GM19240 (cell line): ENCODE results near the gene SMOC2.

Experiments
- DNase-seq: peaks from one replicate; pipeline ENCODE4 v3.0.0; 2011; ENCODE audit warnings: low spot score; ENCODE audit not compliant: insufficient read length

The SMOC2 gene

GRCh38 chr6:168415098-168415992, 25.6 kb upstream of the SMOC2 start:
- no peak for DNase-seq

- no peak for DNase-seq
Observed at GRCh38 chr6:168415993-168416530, 24.9 kb upstream of the SMOC2 start.

GRCh38 chr6:168416531-168416930, 24.5 kb upstream of the SMOC2 start:
- no peak for DNase-seq

- no peak for DNase-seq
Observed at GRCh38 chr6:168417191-168417590, 23.8 kb upstream of the SMOC2 start.

- DNase-seq: no peak
Observed at GRCh38 chr6:168417679-168418557, 23.1 kb upstream of the SMOC2 start.

- DNase-seq: no peak
Observed at GRCh38 chr6:168418711-168419121, 22.3 kb upstream of the SMOC2 start.

- DNase-seq: no peak
Observed at GRCh38 chr6:168419569-168419968, 21.4 kb upstream of the SMOC2 start.

- DNase-seq: no peak
Observed at GRCh38 chr6:168420084-168420483, 20.9 kb upstream of the SMOC2 start.

GRCh38 chr6:168420706-168421105, 20.3 kb upstream of the SMOC2 start:
- DNase-seq: no peak

GRCh38 chr6:168427184-168427583, 13.8 kb upstream of the SMOC2 start:
- DNase-seq: no peak

- no peak for DNase-seq
Observed at GRCh38 chr6:168428052-168428826, 12.7 kb upstream of the SMOC2 start.

GRCh38 chr6:168428863-168429262, 12.1 kb upstream of the SMOC2 start:
- no peak for DNase-seq

- DNase-seq: no peak
Observed at GRCh38 chr6:168432196-168432595, 8.8 kb upstream of the SMOC2 start.

GRCh38 chr6:168433898-168434297, 7.1 kb upstream of the SMOC2 start:
- DNase-seq: no peak

GRCh38 chr6:168434505-168434904, 6.5 kb upstream of the SMOC2 start:
- no peak for DNase-seq

GRCh38 chr6:168437751-168438150, 3.2 kb upstream of the SMOC2 start:
- DNase-seq: no peak

- no peak for DNase-seq
Observed at GRCh38 chr6:168438783-168439520, 2.0 kb upstream of the SMOC2 start.

GRCh38 chr6:168439794-168440450, 1.1 kb upstream of the SMOC2 start:
- no peak for DNase-seq

- DNase-seq: no peak
Observed at GRCh38 chr6:168441434-168442391, 729 bp downstream of the SMOC2 start.
